Measurements from ENCODE around the gene RPL10. TPM values are rescaled to one million over a fixed set of nuclear protein-coding genes. Genes with fewer than 3 reads are reported as not detected.
A peak's percentile ranks its signal among the peaks of the same experiment; 100 is the strongest.

The RPL10 gene
- total and polyA plus RNA-seq, 2 of the 13 experiments (the other 11 are each of a cell fraction or from before 2014, with no cell fraction given), result 2,381 to 4,713 TPM

DNA sequence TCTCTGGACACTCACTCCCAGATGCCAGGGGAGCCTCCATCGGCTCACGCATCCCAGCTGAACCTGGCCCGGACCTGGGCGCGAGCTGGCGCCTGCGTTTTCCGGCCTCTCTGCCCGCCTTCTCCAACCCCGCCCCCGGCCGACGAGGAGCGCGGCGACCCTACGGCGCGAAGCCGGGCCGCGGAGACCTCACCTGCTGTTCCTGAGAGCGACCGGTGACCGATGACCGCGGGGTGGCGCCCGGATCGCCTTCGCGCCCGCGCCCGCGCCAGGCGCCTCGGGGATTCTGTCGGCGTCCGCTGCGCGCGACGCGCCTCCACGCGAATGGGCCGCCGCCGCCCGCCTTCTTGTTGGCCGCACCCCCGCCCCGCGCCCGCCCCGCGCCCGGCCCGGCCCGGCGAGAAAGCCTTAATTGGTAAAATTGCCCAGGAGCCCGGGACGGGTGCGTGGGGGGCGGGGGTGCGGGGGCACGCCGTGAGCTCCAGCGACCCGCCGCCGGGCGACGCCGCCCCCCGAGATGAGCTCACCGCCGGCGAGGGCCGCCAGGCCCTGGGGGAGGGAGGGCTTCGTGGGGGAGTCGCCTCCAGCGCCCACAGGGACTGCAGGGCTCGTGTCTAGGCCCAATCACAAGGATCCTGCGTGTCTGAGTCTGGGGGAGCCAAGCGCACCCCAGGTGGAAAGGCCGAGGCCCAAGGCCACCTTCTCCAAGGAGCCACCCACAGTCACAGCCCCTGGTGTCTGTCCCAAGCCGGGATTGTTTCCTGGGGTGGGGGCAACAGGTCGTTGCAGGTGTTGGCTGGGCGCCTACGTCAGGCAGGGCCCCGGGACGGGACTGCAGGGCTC lies 23.6 kb upstream of the RPL10 start, which contains the start of gene FLNA (continued):
- TF ChIP-seq MIXL1 (CRISPR knock-in tag; IDR thresholded peaks at IDR 0.05) (no peak), ZKSCAN5 (CRISPR knock-in tag; IDR thresholded peaks at IDR 0.05) (no peak), ZNF160 (CRISPR knock-in tag; IDR thresholded peaks at IDR 0.05) (no peak), ZFP1 (CRISPR knock-in tag; IDR thresholded peaks at IDR 0.05) (no peak), ZNF326 (CRISPR knock-in tag; IDR thresholded peaks at IDR 0.05; ENCODE audit: borderline replicate concordance) (no peak), ZNF577 (CRISPR knock-in tag; IDR thresholded peaks at IDR 0.05; ENCODE audit: borderline replicate concordance, low read depth) (no peak), ZNF124 (CRISPR knock-in tag; IDR thresholded peaks at IDR 0.05) (no peak), ZNF34 (CRISPR knock-in tag; IDR thresholded peaks at IDR 0.05; ENCODE audit: borderline replicate concordance) (no peak), KIAA2018 (CRISPR knock-in tag; IDR thresholded peaks at IDR 0.05; ENCODE audit: borderline replicate concordance) (no peak), HNRNPUL1 (IDR thresholded peaks at IDR 0.05; ENCODE audit: low read depth, low read length) (no peak), ZNF775 (CRISPR knock-in tag; IDR thresholded peaks at IDR 0.05; ENCODE audit: borderline replicate concordance) (no peak), SNRNP70 (IDR thresholded peaks at IDR 0.05; ENCODE audit: low read depth, low read length) (no peak), GMEB2 (CRISPR knock-in tag; IDR thresholded peaks at IDR 0.05; ENCODE audit: low read depth) (no peak), MYC (CRISPR knock-in tag; IDR thresholded peaks at IDR 0.05; ENCODE audit: borderline replicate concordance) (peak; percentile 12; the same call in 1 of the 2 replicates), XBP1 (CRISPR knock-in tag; IDR thresholded peaks at IDR 0.05) (no peak), KDM2A (CRISPR knock-in tag; IDR thresholded peaks at IDR 0.05; ENCODE audit: borderline replicate concordance, low read depth) (peak; percentile 37; the same call in 1 of the 2 replicates), ZSCAN25 (CRISPR knock-in tag; IDR thresholded peaks at IDR 0.05) (no peak), ZKSCAN8 (CRISPR knock-in tag; IDR thresholded peaks at IDR 0.05; ENCODE audit: borderline replicate concordance) (no peak), ZNF496 (CRISPR knock-in tag; IDR thresholded peaks at IDR 0.05; ENCODE audit: insufficient replicate concordance) (no peak)
- TF ChIP-seq, protein P1, sequence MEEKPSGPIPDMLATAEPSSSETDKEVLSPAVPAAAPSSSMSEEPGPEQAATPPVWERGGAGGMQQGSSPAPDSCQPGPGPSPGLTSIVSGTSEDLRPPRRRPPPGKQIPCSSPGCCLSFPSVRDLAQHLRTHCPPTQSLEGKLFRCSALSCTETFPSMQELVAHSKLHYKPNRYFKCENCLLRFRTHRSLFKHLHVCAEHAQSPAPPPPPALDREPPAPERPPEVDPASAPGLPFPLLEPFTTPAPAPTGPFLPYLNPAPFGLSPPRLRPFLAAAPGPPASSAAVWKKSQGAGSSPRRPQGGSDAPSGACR (CRISPR knock-in tag; IDR thresholded peaks at IDR 0.05), result no peak

Data from HepG2 (cell line).